Stimulated activated CD4-positive, alpha-beta T cell treated with anti-CD3 and anti-CD28 coated beads, Interleukin-4, amount 100 ng/mL, for 48 hours (primary cell): Measurements from ENCODE around the gene IBA57.

Experiments
- DNase-seq, 2 donors: peaks; one replicate each; pipeline ENCODE4 v3.0.0-alpha.2; 2020; ENCODE audit warnings: low read depth in 2 of 2

Gene IBA57

GRCh38 chr1:228190182-228190581 is 24.6 kb downstream of the IBA57 start:
- no peak for DNase-seq

GRCh38 chr1:228190778-228191177 is 25.2 kb downstream of the IBA57 start:
- no peak for DNase-seq

- no peak for DNase-seq
Observed at GRCh38 chr1:228194436-228194835, 28.8 kb downstream of the IBA57 start.

GRCh38 chr1:228194921-228195812 is 29.6 kb downstream of the IBA57 start:
- no peak for DNase-seq

GRCh38 chr1:228197555-228198147 is 32.0 kb downstream of the IBA57 start:
- no peak for DNase-seq

- DNase-seq = no peak
Observed at GRCh38 chr1:228198977-228199590, 33.5 kb downstream of the IBA57 start.

- no peak for DNase-seq
Observed at GRCh38 chr1:228204958-228205357, 39.4 kb downstream of the IBA57 start.

GRCh38 chr1:228205526-228206436 is 40.2 kb downstream of the IBA57 start:
- DNase-seq = no peak

GRCh38 chr1:228206582-228207351 is 41.2 kb downstream of the IBA57 start:
- DNase-seq = no peak

- DNase-seq = no peak
Observed at GRCh38 chr1:228207381-228207810, 41.8 kb downstream of the IBA57 start.

GRCh38 chr1:228207851-228208821 is 42.5 kb downstream of the IBA57 start, which contains the start of gene OBSCN:
TSS of gene OBSCN (plus strand) at chr1:228208044. CDS start at chr1:228211784, 3,740 bp downstream.
- DNase-seq = no peak

- DNase-seq = no peak
Observed at GRCh38 chr1:228208831-228209551, 43.4 kb downstream of the IBA57 start.

GRCh38 chr1:228209657-228210056 is 44.1 kb downstream of the IBA57 start:
- DNase-seq = no peak

- no peak for DNase-seq
Observed at GRCh38 chr1:228210076-228210651, 44.6 kb downstream of the IBA57 start.

GRCh38 chr1:228210712-228211530 is 45.3 kb downstream of the IBA57 start:
- no peak for DNase-seq

- no peak for DNase-seq
Observed at GRCh38 chr1:228211531-228212414, 46.2 kb downstream of the IBA57 start.
